8988T (cell line): Measurements from ENCODE around the gene ZNF681.
"Not testable (repeated sequence)": the region's sequence is repeated elsewhere in the genome, so short reads cannot be mapped to it uniquely, and the experiment has no call there.

Experiments used
- DNase-seq: peaks from one replicate; pipeline ENCODE4 v3.0.0; 2011

ZNF681 gene

GRCh38 chr19:23758187-23759074, at the start of gene ZNF681:
TSS of gene ZNF681 (minus strand) at chr19:23758891. CDS start at chr19:23758749, 142 bp downstream.
- DNase-seq = peak; percentile 45

- DNase-seq = no peak
Measured at GRCh38 chr19:23804676-23805075, 46.0 kb upstream of the ZNF681 start.

- DNase-seq = no peak
Measured at GRCh38 chr19:23802290-23802689, 43.6 kb upstream of the ZNF681 start.

- no peak for DNase-seq
Measured at GRCh38 chr19:23801803-23802202, 43.1 kb upstream of the ZNF681 start.

- no peak for DNase-seq
Measured at GRCh38 chr19:23800868-23801267, 42.2 kb upstream of the ZNF681 start.

- no peak for DNase-seq
Measured at GRCh38 chr19:23800271-23800670, 41.6 kb upstream of the ZNF681 start.

- DNase-seq = no peak
Measured at GRCh38 chr19:23799321-23799720, 40.6 kb upstream of the ZNF681 start.

GRCh38 chr19:23795462-23795861, 36.8 kb upstream of the ZNF681 start:
- no peak for DNase-seq

- DNase-seq = no peak
Measured at GRCh38 chr19:23792784-23793183, 34.1 kb upstream of the ZNF681 start.

- DNase-seq = no peak
Measured at GRCh38 chr19:23790641-23791488, 32.2 kb upstream of the ZNF681 start.

- no peak for DNase-seq
Measured at GRCh38 chr19:23789246-23789645, 30.6 kb upstream of the ZNF681 start.

GRCh38 chr19:23788411-23788810, 29.7 kb upstream of the ZNF681 start:
- no peak for DNase-seq

GRCh38 chr19:23787106-23787505, 28.4 kb upstream of the ZNF681 start:
- DNase-seq = no peak

GRCh38 chr19:23785982-23786381, 27.3 kb upstream of the ZNF681 start:
- no peak for DNase-seq

GRCh38 chr19:23784274-23784673, 25.6 kb upstream of the ZNF681 start:
- DNase-seq = no peak

- no peak for DNase-seq
Measured at GRCh38 chr19:23783636-23784035, 24.9 kb upstream of the ZNF681 start.

GRCh38 chr19:23779645-23780044, 21.0 kb upstream of the ZNF681 start:
- DNase-seq = no peak

- no peak for DNase-seq
Measured at GRCh38 chr19:23778566-23778965, 19.9 kb upstream of the ZNF681 start.

GRCh38 chr19:23778036-23778435, 19.3 kb upstream of the ZNF681 start:
- DNase-seq = not testable (repeated sequence)

- no peak for DNase-seq
Measured at GRCh38 chr19:23777216-23777615, 18.5 kb upstream of the ZNF681 start.

GRCh38 chr19:23776507-23777205, 18.0 kb upstream of the ZNF681 start:
- DNase-seq = no peak

GRCh38 chr19:23774524-23774971, 15.9 kb upstream of the ZNF681 start:
- no peak for DNase-seq

GRCh38 chr19:23774106-23774505, 15.4 kb upstream of the ZNF681 start:
- no peak for DNase-seq
